ENCODE data around the gene SLIT3. TPM values are rescaled to one million over a fixed set of nuclear protein-coding genes. Genes with fewer than 3 reads are reported as not detected.

SLIT3 gene
- total RNA-seq, 1 experiment from 2014 or later, result 0.92 TPM

DNA sequence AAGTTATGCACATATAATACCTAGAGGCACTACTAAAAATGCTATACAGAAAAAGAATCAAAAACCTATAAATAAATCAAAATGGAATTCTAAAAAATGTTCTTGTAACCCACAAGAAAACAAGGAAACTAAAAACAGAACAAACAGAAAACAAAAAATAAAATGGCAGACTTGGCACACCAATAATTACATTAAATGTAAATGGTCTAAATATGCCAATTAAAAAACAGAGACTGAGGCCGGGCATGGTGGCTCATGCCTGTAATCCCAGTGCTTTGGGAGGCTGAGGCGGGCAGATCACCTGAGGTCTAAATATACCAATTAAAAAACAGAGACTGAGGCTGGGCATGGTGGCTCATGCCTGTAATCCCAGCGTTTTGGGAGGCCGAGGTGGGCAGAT, 142.2 kb downstream of the SLIT3 start:
- WGBS (ENCODE audit: extremely low coverage, insufficient read length, low lambda C conversion rate), result no CpG with 5 or more reads among the region's 4 CpGs
- Histone ChIP-seq H3K9me3 (ENCODE audit: control insufficient read depth, low read depth, low read length) (no peaks in the 10 kb centered on the region), H3K27ac (ENCODE audit: insufficient read length, low read depth, low read length) (no peak overlapping the region), H2BK20ac (ENCODE audit: low read depth, low read length, poor library complexity, severe bottlenecking) (no peak overlapping the region), H2BK12ac (ENCODE audit: insufficient read length, low read depth, low read length) (no peak overlapping the region), H3T11ph (ENCODE audit: low read length) (no peak overlapping the region), H3K18ac (ENCODE audit: insufficient read length, low read depth, low read length) (no peak overlapping the region), H2BK120ac (ENCODE audit: low read depth, low read length, poor library complexity, severe bottlenecking) (no peak overlapping the region), H3K79me1 (ENCODE audit: insufficient read depth, low read depth, low read length, poor library complexity, severe bottlenecking) (no peaks in the 10 kb centered on the region), H4K8ac (replicated peaks; ENCODE audit: insufficient read length, low read depth, low read length) (no peak overlapping the region), H4K91ac (ENCODE audit: insufficient read length, low read depth, low read length) (no peak overlapping the region), H4K5ac (ENCODE audit: insufficient read length, low read depth, low read length) (no peak overlapping the region), H3K4me1 (ENCODE audit: insufficient read depth, low read length) (no peaks in the 10 kb centered on the region), H3K79me2 (ENCODE audit: insufficient read depth, low read length) (no peaks in the 10 kb centered on the region), H3K27me3 (ENCODE audit: insufficient read depth, low read length) (no peaks in the 10 kb centered on the region), H3K23ac (ENCODE audit: insufficient read length, low read depth, low read length) (no peak overlapping the region), H3K56ac (ENCODE audit: insufficient read length, low read depth, low read length) (no peak overlapping the region), H3K4me2 (ENCODE audit: insufficient read depth, insufficient read length, low read length) (no peak overlapping the region), H3K9ac (ENCODE audit: extremely low read depth, insufficient read length, low read length) (no peak overlapping the region), H3K23me2 (ENCODE audit: insufficient read length, low read depth, low read length, poor library complexity, severe bottlenecking) (no peaks in the 10 kb centered on the region), H2AFZ (ENCODE audit: low read length) (no peak overlapping the region), H3K14ac (ENCODE audit: insufficient read depth, low read length) (no peak overlapping the region), H2BK5ac (ENCODE audit: insufficient read length, low read length) (no peak overlapping the region), H3K4ac (ENCODE audit: low read depth, low read length) (no peak overlapping the region), H2BK15ac (ENCODE audit: low read depth, low read length) (no peak overlapping the region), H2AK5ac (ENCODE audit: insufficient read length, low read length) (no peak overlapping the region), H4K20me1 (ENCODE audit: control insufficient read depth, insufficient read depth, insufficient read length) (no peaks in the 10 kb centered on the region)
- peaks cover 27 to 28% of the 10 kb centered on the region in 2 experiments for H3K9me3 Mint-ChIP-seq
- peaks cover 20 to 23% of the 10 kb centered on the region in 2 experiments for H3K4me1 Mint-ChIP-seq
- H3K27me3 Mint-ChIP-seq (ENCODE audit: low read depth), result peaks cover 14% of the 10 kb centered on the region
- peaks cover 1 to 35% (median 12%) of the 10 kb centered on the region in 3 experiments; a peak in 6 of 7 replicates for H3K36me3 Mint-ChIP-seq (ENCODE audit: insufficient read depth in 1 of 3, low read depth in 3 of 3)
- H3K27ac Mint-ChIP-seq, result no peak overlapping the region
- DNase-seq, result no peak
- H3K4me3 Mint-ChIP-seq, result no peak overlapping the region
- TF ChIP-seq, protein P1, sequence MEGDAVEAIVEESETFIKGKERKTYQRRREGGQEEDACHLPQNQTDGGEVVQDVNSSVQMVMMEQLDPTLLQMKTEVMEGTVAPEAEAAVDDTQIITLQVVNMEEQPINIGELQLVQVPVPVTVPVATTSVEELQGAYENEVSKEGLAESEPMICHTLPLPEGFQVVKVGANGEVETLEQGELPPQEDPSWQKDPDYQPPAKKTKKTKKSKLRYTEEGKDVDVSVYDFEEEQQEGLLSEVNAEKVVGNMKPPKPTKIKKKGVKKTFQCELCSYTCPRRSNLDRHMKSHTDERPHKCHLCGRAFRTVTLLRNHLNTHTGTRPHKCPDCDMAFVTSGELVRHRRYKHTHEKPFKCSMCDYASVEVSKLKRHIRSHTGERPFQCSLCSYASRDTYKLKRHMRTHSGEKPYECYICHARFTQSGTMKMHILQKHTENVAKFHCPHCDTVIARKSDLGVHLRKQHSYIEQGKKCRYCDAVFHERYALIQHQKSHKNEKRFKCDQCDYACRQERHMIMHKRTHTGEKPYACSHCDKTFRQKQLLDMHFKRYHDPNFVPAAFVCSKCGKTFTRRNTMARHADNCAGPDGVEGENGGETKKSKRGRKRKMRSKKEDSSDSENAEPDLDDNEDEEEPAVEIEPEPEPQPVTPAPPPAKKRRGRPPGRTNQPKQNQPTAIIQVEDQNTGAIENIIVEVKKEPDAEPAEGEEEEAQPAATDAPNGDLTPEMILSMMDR (conservative IDR thresholded peaks at IDR 0.05), result no peak
